Measurements from ENCODE around the gene KLF3.
A peak's percentile ranks its signal among the peaks of the same experiment; 100 is the strongest.

DNA sequence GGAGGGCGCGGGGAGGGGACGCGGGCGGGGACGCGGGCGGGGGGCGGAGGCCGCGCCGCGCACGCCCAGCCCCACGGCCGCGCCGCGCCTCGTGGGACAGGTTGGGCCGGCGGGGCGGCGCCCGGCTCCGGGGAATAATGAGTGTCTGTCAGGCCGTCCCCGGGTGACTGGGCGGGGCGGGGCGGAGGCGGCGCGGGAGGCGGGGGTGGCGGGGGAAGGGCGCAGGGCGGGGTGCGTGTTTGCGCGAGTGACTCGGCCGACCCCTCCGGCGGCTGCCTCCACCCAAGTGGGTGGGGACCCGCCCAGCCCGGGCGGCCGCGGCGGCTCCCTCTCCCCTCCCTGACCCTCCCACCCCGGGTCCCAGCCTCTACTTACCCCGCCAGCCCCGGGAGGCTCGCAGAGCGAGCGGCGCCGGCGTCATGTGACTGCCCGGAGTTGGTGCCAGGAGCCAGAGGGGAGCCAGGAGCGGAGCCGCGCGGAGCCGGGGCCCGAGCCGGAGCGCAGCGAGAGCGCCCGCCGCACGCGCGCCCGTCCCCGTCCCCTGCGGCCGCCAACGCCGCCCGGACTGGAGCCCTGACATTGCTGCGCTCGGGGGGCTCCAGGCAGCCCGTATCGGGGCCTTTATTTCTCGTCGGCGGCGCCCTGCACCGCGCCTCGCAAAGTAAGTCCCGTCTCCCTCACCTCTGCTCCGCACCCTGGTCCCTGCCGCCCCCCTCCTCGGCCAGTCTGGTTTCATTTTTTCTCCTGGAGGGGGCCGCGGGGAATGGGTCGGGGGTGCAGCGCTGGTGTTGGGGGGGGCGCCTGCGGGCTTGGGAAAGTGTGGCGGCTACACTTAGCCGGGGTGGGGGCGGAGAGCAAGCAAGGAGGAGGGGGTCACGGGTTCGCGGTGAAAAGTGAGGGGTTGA lies at the start of gene KLF3:
- TF ChIP-seq, protein P1, sequence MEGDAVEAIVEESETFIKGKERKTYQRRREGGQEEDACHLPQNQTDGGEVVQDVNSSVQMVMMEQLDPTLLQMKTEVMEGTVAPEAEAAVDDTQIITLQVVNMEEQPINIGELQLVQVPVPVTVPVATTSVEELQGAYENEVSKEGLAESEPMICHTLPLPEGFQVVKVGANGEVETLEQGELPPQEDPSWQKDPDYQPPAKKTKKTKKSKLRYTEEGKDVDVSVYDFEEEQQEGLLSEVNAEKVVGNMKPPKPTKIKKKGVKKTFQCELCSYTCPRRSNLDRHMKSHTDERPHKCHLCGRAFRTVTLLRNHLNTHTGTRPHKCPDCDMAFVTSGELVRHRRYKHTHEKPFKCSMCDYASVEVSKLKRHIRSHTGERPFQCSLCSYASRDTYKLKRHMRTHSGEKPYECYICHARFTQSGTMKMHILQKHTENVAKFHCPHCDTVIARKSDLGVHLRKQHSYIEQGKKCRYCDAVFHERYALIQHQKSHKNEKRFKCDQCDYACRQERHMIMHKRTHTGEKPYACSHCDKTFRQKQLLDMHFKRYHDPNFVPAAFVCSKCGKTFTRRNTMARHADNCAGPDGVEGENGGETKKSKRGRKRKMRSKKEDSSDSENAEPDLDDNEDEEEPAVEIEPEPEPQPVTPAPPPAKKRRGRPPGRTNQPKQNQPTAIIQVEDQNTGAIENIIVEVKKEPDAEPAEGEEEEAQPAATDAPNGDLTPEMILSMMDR (IDR thresholded peaks at IDR 0.05): no peak
- TF ChIP-seq POLR2A (IDR thresholded peaks at IDR 0.05): peak; percentile 52 to 77
